H1 (cell line): ENCODE data around the gene DNAH10. TPM values are rescaled to one million over a fixed set of nuclear protein-coding genes. Genes with fewer than 3 reads are reported as not detected.
"Not testable (repeated sequence)": the region's sequence is repeated elsewhere in the genome, so short reads cannot be mapped to it uniquely, and the experiment has no call there.

Source experiments
- CTCF ChIA-PET: fragments of 300-600 bp; sonication (Branson Sonifier 250); formaldehyde crosslinking; loops from one replicate; lab custom pipeline; 2021; ENCODE audit not compliant: partially characterized antibody; lab: Charles Lee
- POLR2A ChIA-PET: fragments of 300-600 bp; sonication (Branson Sonifier 250); formaldehyde crosslinking; loops from one replicate; lab custom pipeline; 2021; ENCODE audit warnings: inconsistent platforms; ENCODE audit not compliant: partially characterized antibody; lab: Charles Lee
- DNase-seq, 2 experiments: peaks; one replicate each; pipeline versions ENCODE4 v3.0.0 to v3.0.0-alpha.2; 2010 to 2022; ENCODE audit warnings: low spot score in 2 of 2, low read depth in 1 of 2, mixed read lengths in 1 of 2
- FAIRE-seq: peaks from 2 replicates; lab custom pipeline; 2011; peaks lifted over from hg19 to GRCh38; lab: Jason Lieb, UNC
- H2AFZ ChIP-seq: 2 replicates; pipeline ENCODE4 v1.8.1; 2012; ENCODE audit warnings: low read length, inconsistent platforms
- H2AK5ac ChIP-seq: 2 replicates; pipeline ENCODE4 v1.6.1; 2013; ENCODE audit warnings: low read depth, low read length
- H2BK120ac ChIP-seq: replicated peaks from 2 replicates; pipeline ENCODE3; 2013; ENCODE audit warnings: low read depth, low read length, inconsistent platforms
- H2BK12ac ChIP-seq: 2 replicates; pipeline ENCODE4 v1.6.1; 2013; ENCODE audit warnings: low read depth, low read length
- H2BK15ac ChIP-seq: 2 replicates; pipeline ENCODE4 v1.6.1; 2013; ENCODE audit warnings: low read length
- H2BK20ac ChIP-seq: 2 replicates; pipeline ENCODE4 v1.6.1; 2013; ENCODE audit warnings: low read length
- H2BK5ac ChIP-seq: 2 replicates; pipeline ENCODE4 v1.6.1; 2013; ENCODE audit warnings: low read depth, low read length
- H3K14ac ChIP-seq: 2 replicates; pipeline ENCODE4 v1.6.1; 2013; ENCODE audit warnings: inconsistent platforms; ENCODE audit not compliant: insufficient read length
- H3K18ac ChIP-seq: 2 replicates; pipeline ENCODE4 v1.6.1; 2013; ENCODE audit warnings: low read length; ENCODE audit errors: extremely low read depth
- H3K23ac ChIP-seq: 2 replicates; pipeline ENCODE4 v1.6.1; 2013; ENCODE audit warnings: inconsistent platforms; ENCODE audit not compliant: insufficient read length
- H3K23me2 ChIP-seq: 2 replicates; pipeline ENCODE4 v1.6.1; 2013; ENCODE audit warnings: low read depth, low read length
- H3K27ac ChIP-seq: 2 replicates; pipeline ENCODE4 v1.6.1; 2011; ENCODE audit warnings: low read depth, low read length, inconsistent platforms
- H3K27me3 ChIP-seq, 4 experiments: replicated peaks in 1 of 4; 1 replicate in 1 of 4; 2 replicates in 3 of 4; pipeline versions ENCODE4 v1.6.1 to v1.8.1; 2011 to 2013; ENCODE audit warnings: low read length in 3 of 4, mild to moderate bottlenecking in 3 of 4, inconsistent platforms in 2 of 4, mixed read lengths in 2 of 4, moderate library complexity in 1 of 4; ENCODE audit not compliant: control insufficient read depth in 3 of 4, insufficient read depth in 3 of 4; ENCODE audit errors: extremely low read depth in 1 of 4
- H3K36me3 ChIP-seq, 4 experiments: 2 replicates each; pipeline versions ENCODE4 v1.6.1 to v1.8.1; 2011 to 2013; ENCODE audit warnings: mild to moderate bottlenecking in 4 of 4, low read length in 3 of 4, moderate library complexity in 2 of 4, control low read depth in 1 of 4, inconsistent platforms in 1 of 4; ENCODE audit not compliant: insufficient read depth in 4 of 4, control insufficient read depth in 2 of 4
- H3K4ac ChIP-seq: replicated peaks from 2 replicates; pipeline ENCODE3; 2013; ENCODE audit warnings: low read length, low read depth, mixed read lengths, inconsistent platforms; ENCODE audit not compliant: insufficient read length
- H3K4me1 ChIP-seq, 4 experiments: replicated peaks in 1 of 4; 1 replicate in 1 of 4; 2 replicates in 3 of 4; pipeline versions ENCODE4 v1.6.1 to v1.8.1; 2011 to 2013; ENCODE audit warnings: low read length in 3 of 4, inconsistent platforms in 2 of 4, mixed read lengths in 1 of 4; ENCODE audit not compliant: insufficient read depth in 4 of 4, control insufficient read depth in 3 of 4
- H3K4me2 ChIP-seq, 2 experiments: 2 replicates each; pipeline versions ENCODE4 v1.6.1 to v1.8.1; 2011 to 2013; ENCODE audit warnings: low read depth in 2 of 2, low read length in 2 of 2, control low read depth in 1 of 2, inconsistent platforms in 1 of 2, mild to moderate bottlenecking in 1 of 2; ENCODE audit not compliant: insufficient read depth in 1 of 2
- H3K4me3 ChIP-seq, 4 experiments: fragments of 200-600, 300-600 bp in 1 of 4; sonication (generic), shearing (Covaris generic), sonication (Bioruptor Twin) in 1 of 4; 2 replicates each; pipeline versions ENCODE4 v1.5.1 to v1.8.1; 2011 to 2016; ENCODE audit warnings: low read length in 4 of 4, low read depth in 3 of 4, control low read depth in 2 of 4, inconsistent platforms in 2 of 4, mild to moderate bottlenecking in 2 of 4, mixed read lengths in 1 of 4, moderate library complexity in 1 of 4; ENCODE audit not compliant: insufficient read depth in 2 of 4; ENCODE audit errors: extremely low read depth in 1 of 4
- H3K56ac ChIP-seq: replicated peaks from 2 replicates; pipeline ENCODE3; 2013; ENCODE audit warnings: low read depth, mild to moderate bottlenecking, mixed read lengths, low read length, inconsistent platforms; ENCODE audit not compliant: insufficient read length
- H3K79me1 ChIP-seq: 2 replicates; pipeline ENCODE4 v1.6.1; 2013; ENCODE audit warnings: low read depth, low read length, control low read depth
- H3K79me2 ChIP-seq, 2 experiments: 2 replicates each; pipeline versions ENCODE4 v1.6.1 to v1.8.1; 2012 to 2013; ENCODE audit warnings: low read length in 2 of 2, mild to moderate bottlenecking in 2 of 2, inconsistent platforms in 1 of 2; ENCODE audit not compliant: insufficient read depth in 2 of 2, control insufficient read depth in 1 of 2
- H3K9ac ChIP-seq, 4 experiments: replicated peaks in 1 of 4; 1 replicate in 1 of 4; 2 replicates in 3 of 4; pipeline versions ENCODE4 v1.6.1 to v1.8.1; 2011 to 2013; ENCODE audit warnings: low read depth in 3 of 4, low read length in 3 of 4, control low read depth in 2 of 4, mild to moderate bottlenecking in 2 of 4, moderate library complexity in 2 of 4, inconsistent platforms in 1 of 4; ENCODE audit errors: extremely low read depth in 1 of 4
- H3K9me3 ChIP-seq, 2 experiments: 2 replicates each; pipeline versions ENCODE4 v1.6.1 to v1.8.1; 2012 to 2013; ENCODE audit warnings: mild to moderate bottlenecking in 2 of 2, moderate library complexity in 2 of 2, control low read depth in 1 of 2, inconsistent platforms in 1 of 2, low read depth in 1 of 2, low read length in 1 of 2, mixed read lengths in 1 of 2; ENCODE audit not compliant: insufficient read depth in 2 of 2
- H4K20me1 ChIP-seq, 2 experiments: replicated peaks in 1 of 2; 2 replicates each; pipeline versions ENCODE3 to v1.8.1; 2011 to 2013; ENCODE audit warnings: inconsistent platforms in 2 of 2, low read length in 2 of 2, mild to moderate bottlenecking in 1 of 2; ENCODE audit not compliant: insufficient read depth in 2 of 2, control insufficient read depth in 1 of 2
- H4K5ac ChIP-seq: 2 replicates; pipeline ENCODE4 v1.6.1; 2013; ENCODE audit warnings: low read length, low read depth, mixed read lengths, inconsistent platforms; ENCODE audit not compliant: insufficient read length
- H4K8ac ChIP-seq: 2 replicates; pipeline ENCODE4 v1.8.0; 2013; ENCODE audit warnings: mild to moderate bottlenecking, moderate library complexity, low read length, inconsistent platforms; ENCODE audit not compliant: insufficient read depth; ENCODE audit errors: extremely low read depth
- H4K91ac ChIP-seq: replicated peaks from 2 replicates; pipeline ENCODE3; 2013; ENCODE audit warnings: low read length, mixed read lengths, inconsistent platforms; ENCODE audit not compliant: insufficient read length
- WGBS, 2 experiments: shearing (Covaris generic) in 1 of 2; methylation state at CpG; one replicate each; pipeline versions ENCODE4 v1.1.6 to v1.1.7; 2013 to 2015; ENCODE audit warnings: low lambda C conversion rate in 2 of 2, mixed read lengths in 2 of 2, inconsistent platforms in 1 of 2, low coverage in 1 of 2, missing lambda C conversion rate in 1 of 2; ENCODE audit not compliant: insufficient replicate concordance in 2 of 2, insufficient coverage in 1 of 2, insufficient read length in 1 of 2; ENCODE audit errors: extremely low coverage in 1 of 2, missing lambda C conversion rate in 1 of 2; 5-methylcytosine and 5-hydroxymethylcytosine counted together
- polyA plus RNA-seq, 7 experiments: library from polyadenylated mRNA; depleted of rRNA in 3 of 7; stranded (reverse) in 5 of 7; unstranded in 2 of 7; fragments of >200 nt in 5 of 7; fragments of 200-250 nt in 2 of 7; gene quantifications; 1 replicate in 5 of 7; 2 replicates in 1 of 7; 4 replicates in 1 of 7; pipeline versions ENCODE4 v1.2.1 to v1.2.3, GENCODE V29; 2011 to 2013; ENCODE audit warnings: missing spikeins in 2 of 7, mixed read lengths in 2 of 7
- total RNA-seq: library from RNA; stranded (reverse); fragmentation: NEBNext Ultra II Directional; extraction: Animal tissue kit (Norgen Biotek cat#: 25700); gene quantifications from 2 replicates; pipeline ENCODE4 v1.2.1, GENCODE V29; 2021

The DNAH10 gene
- total and polyA plus RNA-seq, 2 of the 8 experiments (the other 6 are each of a cell fraction or from before 2014, with no cell fraction given), result 0.02 to 0.24 TPM

DNA sequence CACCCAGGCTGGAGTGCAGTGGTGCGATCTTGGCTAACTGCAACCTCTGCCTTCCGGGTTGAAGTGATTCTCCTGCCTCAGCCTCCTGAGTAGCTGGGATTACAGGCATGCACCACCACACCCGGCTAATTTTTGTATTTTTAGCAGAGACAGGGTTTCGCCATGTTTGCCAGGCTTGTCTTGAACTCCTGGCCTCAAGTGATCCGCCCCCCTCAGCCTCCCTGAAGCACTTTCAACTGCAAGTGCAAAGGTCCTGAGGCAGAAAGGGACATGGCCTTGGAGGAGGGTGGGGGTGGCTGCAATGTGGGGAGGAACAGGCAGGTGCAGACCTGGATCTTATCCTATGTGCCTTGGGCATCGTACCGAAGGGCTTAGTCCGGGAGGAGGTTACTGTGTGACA is 27.3 kb downstream of the DNAH10 start:
- H2BK12ac ChIP-seq, FAIRE-seq: not testable (repeated sequence)

More for the DNA sequence above, 27.3 kb downstream of the DNAH10 start:
- H2BK120ac ChIP-seq, H3K4me1 ChIP-seq, H2AK5ac ChIP-seq, H3K14ac ChIP-seq, H3K79me1 ChIP-seq, H3K56ac ChIP-seq, H3K18ac ChIP-seq, DNase-seq, H4K5ac ChIP-seq, H3K36me3 ChIP-seq, H3K23me2 ChIP-seq, H3K27ac ChIP-seq, H3K9ac ChIP-seq, H3K4me2 ChIP-seq, H2BK15ac ChIP-seq, H3K4ac ChIP-seq, H4K20me1 ChIP-seq, H2AFZ ChIP-seq, H3K27me3 ChIP-seq, H2BK5ac ChIP-seq, CTCF ChIA-PET, H4K91ac ChIP-seq, H2BK20ac ChIP-seq, H3K23ac ChIP-seq, H3K9me3 ChIP-seq, H3K4me3 ChIP-seq, H4K8ac ChIP-seq, POLR2A ChIA-PET, H3K79me2 ChIP-seq: not testable (repeated sequence)
- WGBS, 2 experiments, result 87% methylated on average over 7 of the region's 8 CpGs; no CpG with 5 or more reads in 1 of the 2 experiments
